ENCODE measurements around the gene CBY2.
"Not testable (repeated sequence)": the region's sequence is repeated elsewhere in the genome, so short reads cannot be mapped to it uniquely, and the experiment has no call there.

CBY2 gene

DNA sequence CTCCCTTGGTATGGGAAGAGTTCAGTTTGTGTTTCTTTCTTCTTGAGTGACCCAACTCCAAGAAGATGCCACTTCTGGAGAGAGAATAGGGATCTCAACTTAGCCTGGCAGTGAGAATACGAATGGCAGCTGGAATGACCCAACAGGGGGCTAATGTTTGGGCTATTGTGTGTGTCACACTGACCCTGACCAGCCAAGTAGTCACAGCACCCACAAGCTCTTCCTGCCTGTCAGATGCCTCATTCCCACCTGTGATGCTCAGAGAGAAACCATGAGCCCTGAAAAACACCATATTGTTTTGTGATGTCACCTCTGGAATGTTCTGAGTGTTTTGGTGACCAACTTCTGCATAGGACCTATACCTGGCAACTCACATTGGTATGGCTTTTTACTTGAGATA is at the start of gene CBY2:
TSS of gene CBY2 (plus strand) at position 233 of the 400 bp plus-strand sequence. CDS start at position 304, 71 bp downstream.
- no peak for DNase-seq
- Mint-ChIP-seq H3K27ac (no peak within 1 kb of the TSS), H3K27me3 (peaks cover 4% of the 10 kb centered on the region), H3K9me3 (no peaks in the 10 kb centered on the region), H3K4me3 (no peak within 1 kb of the TSS), H3K36me3 (no peaks in the 10 kb centered on the region), H3K4me1 (no peaks in the 10 kb centered on the region)
- CTCF ChIA-PET = interaction anchor here (1.2 kb wide), 1 partner anchor 276 kb away, joined by 3 read pairs; no protein-coding TSS in a partner anchor

- H3K36me3 Mint-ChIP-seq = no peaks in the 10 kb centered on the region
- H3K4me3 Mint-ChIP-seq = no peak overlapping the region
- no peak overlapping the region for H3K27ac Mint-ChIP-seq
- CTCF ChIA-PET = no interaction called here
- H3K4me1 Mint-ChIP-seq = no peaks in the 10 kb centered on the region
- no peaks in the 10 kb centered on the region for H3K9me3 Mint-ChIP-seq
- DNase-seq = no peak
- no peaks in the 10 kb centered on the region for H3K27me3 Mint-ChIP-seq
These were observed 47.3 kb upstream of the CBY2 start for GRCh38 chr13:45654633-45655349.

DNA sequence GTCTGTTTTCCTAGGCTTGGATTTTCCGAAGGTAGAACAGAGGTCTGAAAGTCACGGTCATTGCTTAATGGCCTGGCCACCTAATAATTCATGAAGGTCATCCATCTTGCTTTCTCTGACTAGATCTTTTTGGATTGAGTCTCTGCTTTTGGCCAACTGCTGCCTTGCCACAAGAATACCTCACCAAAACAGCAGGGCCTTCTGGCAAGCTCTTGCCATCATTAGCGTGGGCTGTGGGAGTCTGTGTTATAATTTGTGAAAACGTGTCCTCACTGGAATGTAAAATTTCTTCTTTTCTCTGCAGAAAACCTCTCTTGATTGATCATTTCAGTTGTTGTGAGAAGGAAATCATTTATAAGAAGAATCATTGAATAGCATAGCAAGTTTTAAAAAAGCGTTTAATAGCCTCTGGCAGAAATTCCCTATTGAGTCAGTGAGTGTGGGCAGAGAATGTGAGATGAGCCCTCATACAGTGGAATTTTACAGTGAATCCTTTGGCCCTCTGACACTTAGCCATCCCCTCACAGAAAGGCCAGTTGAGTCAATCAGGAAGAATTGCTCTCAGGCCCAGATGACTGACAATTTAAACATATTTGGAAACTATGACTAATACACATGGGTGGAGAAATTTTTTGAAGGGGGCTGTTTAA is 43.4 kb upstream of the CBY2 start:
- Mint-ChIP-seq H3K4me3 (no peak overlapping the region), H3K9me3 (peaks cover 5% of the 10 kb centered on the region), H3K27me3 (peaks cover 5% of the 10 kb centered on the region), H3K36me3 (no peaks in the 10 kb centered on the region), H3K27ac (no peak overlapping the region), H3K4me1 (no peaks in the 10 kb centered on the region)
- DNase-seq = no peak
- CTCF ChIA-PET = no interaction called here

GRCh38 chr13:45659536-45659935 is 42.6 kb upstream of the CBY2 start:
- H3K27me3 Mint-ChIP-seq = peaks cover 5% of the 10 kb centered on the region
- no peaks in the 10 kb centered on the region for H3K4me1 Mint-ChIP-seq
- DNase-seq = no peak
- H3K4me3 Mint-ChIP-seq = no peak overlapping the region
- CTCF ChIA-PET = no interaction called here
- no peak overlapping the region for H3K27ac Mint-ChIP-seq
- H3K9me3 Mint-ChIP-seq = peaks cover 5% of the 10 kb centered on the region
- H3K36me3 Mint-ChIP-seq = no peaks in the 10 kb centered on the region

DNA sequence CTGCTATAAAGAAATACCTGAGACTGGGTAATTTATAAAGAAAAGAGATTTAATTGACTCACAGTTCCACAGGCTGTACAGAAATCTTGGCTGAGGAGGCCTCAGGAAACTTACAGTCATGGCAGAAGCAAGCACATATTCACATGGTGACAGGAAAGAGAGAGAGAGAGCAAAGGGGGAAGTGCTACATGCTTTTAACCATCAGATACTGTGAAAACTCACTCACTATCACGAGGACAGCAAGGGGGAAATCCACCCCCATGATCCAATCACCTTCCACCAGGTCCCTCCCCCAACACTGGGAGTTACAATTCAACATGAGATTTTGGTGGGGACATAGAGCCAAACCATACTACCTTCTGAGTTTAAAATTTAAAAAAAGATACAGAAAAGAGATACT is 41.7 kb upstream of the CBY2 start:
- DNase-seq, CTCF ChIA-PET, H3K27ac Mint-ChIP-seq, H3K4me1 Mint-ChIP-seq, H3K4me3 Mint-ChIP-seq, H3K27me3 Mint-ChIP-seq, H3K36me3 Mint-ChIP-seq, H3K9me3 Mint-ChIP-seq: not testable (repeated sequence)

DNA sequence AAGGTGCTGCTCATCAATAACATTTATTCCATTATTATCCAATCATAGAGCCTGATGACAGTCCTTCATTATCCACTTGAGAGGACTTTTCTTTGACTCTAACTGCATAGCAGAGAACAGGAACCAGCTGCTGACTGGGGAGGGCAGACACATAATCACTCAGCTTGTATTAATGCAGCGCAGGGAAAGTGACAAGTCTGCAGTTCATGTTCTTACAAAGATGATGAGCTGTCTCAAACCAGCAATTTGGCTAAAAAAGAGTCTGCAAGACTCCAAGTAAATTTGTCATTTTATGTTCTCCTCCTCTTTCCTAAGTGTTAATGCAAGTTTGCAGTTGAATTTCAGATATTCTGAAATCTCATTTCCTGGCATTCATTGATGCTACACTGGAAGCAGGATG is 40.0 kb upstream of the CBY2 start:
- no peak overlapping the region for H3K27ac Mint-ChIP-seq
- peaks cover 5% of the 10 kb centered on the region for H3K27me3 Mint-ChIP-seq
- CTCF ChIA-PET = no interaction called here

DNA sequence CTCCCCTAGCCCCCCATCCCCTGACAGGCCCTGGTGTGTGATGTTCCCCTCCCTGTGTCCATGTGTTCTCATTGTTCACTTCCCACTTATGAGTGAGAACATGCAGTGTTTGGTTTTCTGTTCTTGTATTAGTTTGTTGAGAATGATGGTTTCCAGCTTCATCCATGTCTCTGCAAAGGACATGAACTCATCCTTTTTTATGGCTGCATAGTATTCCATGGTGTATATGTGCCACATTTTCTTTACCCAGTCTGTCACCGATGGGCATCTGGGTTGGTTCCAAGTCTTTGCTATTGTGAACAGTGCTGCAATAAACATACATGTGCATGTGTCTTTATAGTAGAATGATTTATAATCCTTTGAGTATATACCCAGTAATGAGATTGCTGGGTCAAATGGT is 39.2 kb upstream of the CBY2 start:
- H3K4me1 Mint-ChIP-seq, H3K27ac Mint-ChIP-seq, H3K9me3 Mint-ChIP-seq, H3K27me3 Mint-ChIP-seq, H3K4me3 Mint-ChIP-seq, DNase-seq, H3K36me3 Mint-ChIP-seq, CTCF ChIA-PET: not testable (repeated sequence)

More for the DNA sequence above, 40.0 kb upstream of the CBY2 start:
- no peak overlapping the region for H3K4me3 Mint-ChIP-seq
- H3K4me1 Mint-ChIP-seq = no peaks in the 10 kb centered on the region
- no peaks in the 10 kb centered on the region for H3K36me3 Mint-ChIP-seq
- H3K9me3 Mint-ChIP-seq = peaks cover 6% of the 10 kb centered on the region
- no peak for DNase-seq

DNA sequence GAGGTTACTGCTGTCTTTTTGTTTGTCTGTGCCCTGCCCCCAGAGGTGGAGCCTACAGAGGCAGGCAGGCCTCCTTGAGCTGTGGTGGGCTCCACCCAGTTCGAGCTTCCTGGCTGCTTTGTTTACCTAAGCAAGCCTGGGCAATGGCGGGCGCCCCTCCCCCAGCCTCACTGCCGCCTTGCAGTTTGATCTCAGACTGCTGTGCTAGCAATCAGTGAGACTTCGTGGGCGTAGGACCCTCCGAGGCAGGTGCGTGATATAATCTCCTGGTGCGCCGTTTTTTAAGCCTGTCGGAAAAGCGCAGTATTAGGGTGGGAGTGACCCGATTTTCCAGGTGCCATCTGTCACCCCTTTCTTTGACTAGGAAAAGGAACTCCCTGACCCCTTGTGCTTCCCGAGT is 32.5 kb upstream of the CBY2 start:
- H3K27me3 Mint-ChIP-seq, H3K36me3 Mint-ChIP-seq, H3K4me3 Mint-ChIP-seq, DNase-seq, CTCF ChIA-PET, H3K9me3 Mint-ChIP-seq: not testable (repeated sequence)
- peak overlapping the region; percentile 65 for H3K27ac Mint-ChIP-seq
- peaks cover 10% of the 10 kb centered on the region for H3K4me1 Mint-ChIP-seq

- no peak for DNase-seq
- CTCF ChIA-PET = interaction anchor here (0.8 kb wide), 1 partner anchor 47 kb away, joined by 3 read pairs; no protein-coding TSS in a partner anchor
- peaks cover 1% of the 10 kb centered on the region for H3K9me3 Mint-ChIP-seq
- peaks cover 10% of the 10 kb centered on the region for H3K4me1 Mint-ChIP-seq
- no peak overlapping the region for H3K4me3 Mint-ChIP-seq
- no peak overlapping the region for H3K27ac Mint-ChIP-seq
- H3K27me3 Mint-ChIP-seq = no peaks in the 10 kb centered on the region
- H3K36me3 Mint-ChIP-seq = no peaks in the 10 kb centered on the region
These were observed 31.8 kb upstream of the CBY2 start for GRCh38 chr13:45670189-45670885.

- Mint-ChIP-seq H3K9me3 (no peaks in the 10 kb centered on the region), H3K4me3 (no peak overlapping the region), H3K27ac (no peak overlapping the region), H3K27me3 (no peaks in the 10 kb centered on the region), H3K36me3 (no peaks in the 10 kb centered on the region), H3K4me1 (peaks cover 3% of the 10 kb centered on the region)
- DNase-seq = no peak
- CTCF ChIA-PET = no interaction called here
These were observed 27.2 kb upstream of the CBY2 start for GRCh38 chr13:45674908-45675307.

DNA sequence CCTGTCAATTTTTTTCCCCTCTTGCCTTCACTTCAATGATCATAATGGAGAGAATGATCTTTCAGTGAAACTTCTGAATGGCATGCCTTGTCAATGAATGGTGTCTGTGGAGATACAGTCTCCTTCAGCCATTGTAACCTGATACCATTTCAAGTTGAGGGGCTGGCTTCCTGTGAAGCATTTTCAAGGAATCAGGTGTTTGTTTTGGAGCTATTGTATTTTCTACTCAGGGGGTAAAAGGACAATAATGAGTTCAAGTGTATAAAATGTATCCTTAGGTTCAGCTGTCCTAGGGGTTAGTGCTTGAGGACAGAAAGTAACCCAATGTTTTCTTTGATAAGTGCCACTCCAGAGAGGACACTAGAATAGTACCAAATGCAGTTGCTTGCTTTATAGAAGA is 23.8 kb upstream of the CBY2 start:
- CTCF ChIA-PET = no interaction called here
- Mint-ChIP-seq H3K9me3 (no peaks in the 10 kb centered on the region), H3K4me1 (no peaks in the 10 kb centered on the region), H3K27me3 (no peaks in the 10 kb centered on the region), H3K27ac (no peak overlapping the region), H3K4me3 (no peak overlapping the region), H3K36me3 (no peaks in the 10 kb centered on the region)
- DNase-seq = no peak

DNA sequence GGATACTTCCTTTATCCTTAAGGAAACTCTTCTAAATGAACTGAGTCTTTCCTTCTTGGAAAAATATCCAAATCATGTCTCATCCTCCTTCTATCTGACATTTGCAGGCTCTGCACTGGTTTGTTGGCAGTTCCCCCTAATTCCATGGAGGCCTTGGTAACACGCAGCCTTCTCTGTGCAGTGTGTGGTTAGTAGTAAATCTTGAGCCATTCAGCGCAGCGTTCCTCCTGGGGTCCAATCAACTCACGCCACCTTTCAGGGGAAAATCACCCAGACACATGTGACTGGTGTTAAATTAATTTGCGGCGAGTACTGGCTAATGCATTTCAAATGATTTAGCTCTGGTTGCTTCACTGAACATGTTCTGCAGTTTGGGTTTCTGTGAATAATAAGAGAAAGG is 21.0 kb upstream of the CBY2 start:
- Mint-ChIP-seq H3K27ac (no peak overlapping the region), H3K4me1 (no peaks in the 10 kb centered on the region), H3K36me3 (no peaks in the 10 kb centered on the region), H3K4me3 (no peak overlapping the region), H3K27me3 (no peaks in the 10 kb centered on the region), H3K9me3 (no peaks in the 10 kb centered on the region)
- CTCF ChIA-PET = no interaction called here
- DNase-seq = no peak

GRCh38 chr13:45682494-45683008 is 19.6 kb upstream of the CBY2 start:
- no peaks in the 10 kb centered on the region for H3K27me3 Mint-ChIP-seq
- no peaks in the 10 kb centered on the region for H3K9me3 Mint-ChIP-seq
- H3K27ac Mint-ChIP-seq = no peak overlapping the region
- no peaks in the 10 kb centered on the region for H3K36me3 Mint-ChIP-seq
- CTCF ChIA-PET = interaction anchor here (0.6 to 0.8 kb wide), 2 partner anchors 51 to 445 kb away, joined by 3 read pairs; no protein-coding TSS in a partner anchor
- no peaks in the 10 kb centered on the region for H3K4me1 Mint-ChIP-seq
- H3K4me3 Mint-ChIP-seq = no peak overlapping the region
- no peak for DNase-seq

GRCh38 chr13:45683701-45684100 is 18.4 kb upstream of the CBY2 start:
- Mint-ChIP-seq H3K4me1 (no peaks in the 10 kb centered on the region), H3K27ac (no peak overlapping the region), H3K9me3 (no peaks in the 10 kb centered on the region), H3K36me3 (no peaks in the 10 kb centered on the region), H3K27me3 (no peaks in the 10 kb centered on the region), H3K4me3 (no peak overlapping the region)
- CTCF ChIA-PET = interaction anchor here (0.8 kb wide), 1 partner anchor 60 kb away, joined by 4 read pairs; no protein-coding TSS in a partner anchor
- no peak for DNase-seq
